ENCODE results near the gene HPCAL1. TPM values are rescaled to one million over a fixed set of nuclear protein-coding genes. Genes with fewer than 3 reads are reported as not detected.

HPCAL1 gene
- total RNA-seq, 4 donors from 2014 or later, result 29.0 to 56.7 (median 34.5) TPM

DNA sequence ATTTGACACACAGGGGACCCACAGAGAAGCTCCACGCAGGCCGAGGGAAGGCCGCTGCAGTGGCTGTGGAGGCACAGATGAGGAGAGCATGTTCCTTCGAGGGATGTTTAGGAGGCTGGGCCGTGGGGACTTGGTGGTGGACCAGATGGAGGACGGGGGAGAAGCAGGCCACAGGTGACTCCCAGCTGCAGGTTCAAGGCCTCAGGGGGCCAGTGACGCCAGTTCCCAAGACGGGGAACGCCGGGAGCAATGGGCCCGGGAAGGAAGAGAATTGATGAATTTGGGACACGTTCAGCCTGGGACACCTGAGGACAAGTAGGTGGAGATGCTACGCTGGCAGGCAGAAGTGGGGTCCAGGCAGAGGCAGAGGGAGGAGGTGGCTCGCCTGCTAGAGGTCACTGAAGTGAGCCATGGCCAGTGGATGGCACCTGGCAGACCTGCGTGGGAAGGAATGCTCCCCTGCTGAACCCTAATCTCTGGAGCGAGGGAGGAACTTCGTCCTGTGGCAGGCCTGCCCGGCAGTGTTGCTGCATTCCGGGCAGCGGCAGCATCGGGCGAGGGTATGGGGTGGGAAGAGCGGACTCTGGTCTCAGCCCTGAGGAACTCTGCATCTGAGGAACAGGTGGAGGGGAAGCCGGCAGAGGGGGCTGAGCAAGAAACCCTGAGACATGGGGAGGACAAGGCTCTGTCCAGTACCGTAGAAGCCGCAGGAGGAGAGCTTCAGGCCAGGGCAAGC lies 25.2 kb upstream of the HPCAL1 start:
- no peak for DNase-seq (ENCODE audit: low spot score in 2 of 2)
- Histone ChIP-seq H3K36me3 (no peaks in the 10 kb centered on the region), H3K27ac (peak overlapping the region in 3 of 4 donors; percentile 67 to 88 (median 74)), H3K27me3 (no peaks in the 10 kb centered on the region), H3K4me1 (peaks cover 0 to 17% (median 16%) of the 10 kb centered on the region in 4 donors), H3K9me3 (no peaks in the 10 kb centered on the region), H3K4me3 (no peak overlapping the region)
- 71 to 75% methylated on average over 22 to 26 of the region's 26 CpGs for WGBS, 2 donors
- TF ChIP-seq POLR2A (IDR thresholded peaks at IDR 0.05) (no peak), EP300 (IDR thresholded peaks at IDR 0.05) (no peak)
- TF ChIP-seq, protein P1, sequence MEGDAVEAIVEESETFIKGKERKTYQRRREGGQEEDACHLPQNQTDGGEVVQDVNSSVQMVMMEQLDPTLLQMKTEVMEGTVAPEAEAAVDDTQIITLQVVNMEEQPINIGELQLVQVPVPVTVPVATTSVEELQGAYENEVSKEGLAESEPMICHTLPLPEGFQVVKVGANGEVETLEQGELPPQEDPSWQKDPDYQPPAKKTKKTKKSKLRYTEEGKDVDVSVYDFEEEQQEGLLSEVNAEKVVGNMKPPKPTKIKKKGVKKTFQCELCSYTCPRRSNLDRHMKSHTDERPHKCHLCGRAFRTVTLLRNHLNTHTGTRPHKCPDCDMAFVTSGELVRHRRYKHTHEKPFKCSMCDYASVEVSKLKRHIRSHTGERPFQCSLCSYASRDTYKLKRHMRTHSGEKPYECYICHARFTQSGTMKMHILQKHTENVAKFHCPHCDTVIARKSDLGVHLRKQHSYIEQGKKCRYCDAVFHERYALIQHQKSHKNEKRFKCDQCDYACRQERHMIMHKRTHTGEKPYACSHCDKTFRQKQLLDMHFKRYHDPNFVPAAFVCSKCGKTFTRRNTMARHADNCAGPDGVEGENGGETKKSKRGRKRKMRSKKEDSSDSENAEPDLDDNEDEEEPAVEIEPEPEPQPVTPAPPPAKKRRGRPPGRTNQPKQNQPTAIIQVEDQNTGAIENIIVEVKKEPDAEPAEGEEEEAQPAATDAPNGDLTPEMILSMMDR (IDR thresholded peaks at IDR 0.05), result no peak

DNA sequence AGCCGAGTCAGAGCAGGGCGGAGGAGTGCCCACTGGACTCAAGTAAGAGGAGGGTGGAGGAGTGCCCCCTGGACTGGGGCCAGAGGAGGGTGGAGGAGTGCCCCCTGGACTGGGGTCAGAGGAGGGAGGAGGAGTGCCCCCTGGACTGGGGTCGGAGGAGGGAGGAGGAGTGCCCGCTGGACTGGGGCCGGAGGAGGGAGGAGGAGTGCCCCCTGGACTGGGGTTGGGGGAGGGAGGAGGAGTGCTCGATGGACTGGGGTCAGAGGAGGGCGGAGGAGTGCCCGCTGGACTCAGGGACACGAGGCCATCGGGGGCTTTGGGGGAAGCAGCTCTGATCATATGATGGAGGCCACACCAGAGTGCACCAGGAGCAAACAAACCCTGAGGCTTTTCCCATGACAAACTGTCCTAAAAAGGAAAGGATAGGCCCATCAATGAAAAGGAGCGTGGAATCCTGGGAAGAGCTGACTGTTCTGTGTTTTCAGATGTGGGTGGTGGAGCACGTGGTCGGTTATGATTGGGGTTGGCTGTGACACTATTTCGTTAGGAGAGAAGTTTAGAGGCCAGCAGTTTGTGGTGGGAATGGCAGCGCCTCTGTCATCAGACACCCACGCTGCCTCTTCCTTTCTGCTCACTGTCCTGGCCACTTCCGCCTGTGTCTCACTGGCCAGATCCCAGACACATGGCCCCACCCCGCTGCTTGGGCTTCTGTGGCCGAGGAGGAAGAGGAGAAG lies 24.5 kb upstream of the HPCAL1 start:
- peak; percentile 44 to 55 for DNase-seq (ENCODE audit: low spot score in 2 of 2)
- 33 to 34% methylated on average over 19 of the region's 19 CpGs for WGBS, 2 donors
- H3K9me3 ChIP-seq, result no peaks in the 10 kb centered on the region
- peak overlapping the region; percentile 51 to 88 (median 70) for H3K27ac ChIP-seq
- H3K4me1 ChIP-seq, result peaks cover 0 to 23% (median 22%) of the 10 kb centered on the region in 4 donors
- peak in 1 of 2 donors; percentile 19 for TF ChIP-seq POLR2A (IDR thresholded peaks at IDR 0.05)
- TF ChIP-seq, protein P1 (IDR thresholded peaks at IDR 0.05), result no peak
- TF ChIP-seq EP300 (IDR thresholded peaks at IDR 0.05), result peak; percentile 41 to 82
- no peaks in the 10 kb centered on the region for H3K27me3 ChIP-seq
- no peak overlapping the region for H3K4me3 ChIP-seq
- H3K36me3 ChIP-seq, result no peaks in the 10 kb centered on the region

DNA sequence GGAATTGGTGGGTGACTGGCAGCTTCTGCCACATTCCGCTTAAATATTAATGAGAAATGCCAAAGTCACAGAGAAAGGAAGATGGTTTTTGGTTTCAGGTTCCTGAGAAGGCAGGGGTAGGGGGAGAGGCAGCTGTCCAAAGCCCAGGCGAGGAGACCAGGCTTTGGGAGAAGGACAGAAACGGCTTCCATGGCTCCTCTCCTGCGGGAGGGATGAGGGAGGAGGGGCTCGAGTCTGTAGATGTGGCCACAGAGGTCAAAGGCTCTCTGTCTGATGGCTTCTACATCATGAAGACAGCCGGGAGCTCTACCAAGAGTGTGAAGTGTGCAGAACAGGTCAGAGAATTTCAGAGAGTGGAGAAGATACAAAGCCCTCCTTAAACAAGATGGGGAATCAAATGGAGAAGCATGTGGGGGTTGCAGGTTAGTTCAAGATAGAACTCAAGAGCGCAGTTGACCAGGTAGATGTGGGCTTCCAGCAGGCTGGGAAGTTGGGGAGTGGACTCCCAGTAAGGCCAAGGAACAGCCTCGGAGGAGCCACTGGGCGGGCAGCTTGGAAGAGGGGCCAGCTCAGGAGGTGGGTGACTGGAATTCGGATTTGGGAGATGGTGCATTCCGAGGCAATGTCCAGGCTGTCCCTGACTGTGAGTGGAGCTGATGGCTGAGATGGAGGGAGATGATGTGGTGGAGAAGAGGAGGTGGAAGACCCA lies 23.8 kb upstream of the HPCAL1 start:
- TF ChIP-seq, protein P1 (IDR thresholded peaks at IDR 0.05), result no peak
- TF ChIP-seq EP300 (IDR thresholded peaks at IDR 0.05) (no peak), POLR2A (IDR thresholded peaks at IDR 0.05) (no peak)
- Histone ChIP-seq H3K36me3 (no peaks in the 10 kb centered on the region), H3K4me3 (no peak overlapping the region), H3K4me1 (peaks cover 0 to 29% (median 22%) of the 10 kb centered on the region in 4 donors), H3K27ac (peak overlapping the region; percentile 51 to 88 (median 70)), H3K9me3 (no peaks in the 10 kb centered on the region), H3K27me3 (no peaks in the 10 kb centered on the region)
- DNase-seq (ENCODE audit: low spot score in 2 of 2), result no peak
- 62 to 67% methylated on average over 11 of the region's 11 CpGs for WGBS, 2 donors

DNA sequence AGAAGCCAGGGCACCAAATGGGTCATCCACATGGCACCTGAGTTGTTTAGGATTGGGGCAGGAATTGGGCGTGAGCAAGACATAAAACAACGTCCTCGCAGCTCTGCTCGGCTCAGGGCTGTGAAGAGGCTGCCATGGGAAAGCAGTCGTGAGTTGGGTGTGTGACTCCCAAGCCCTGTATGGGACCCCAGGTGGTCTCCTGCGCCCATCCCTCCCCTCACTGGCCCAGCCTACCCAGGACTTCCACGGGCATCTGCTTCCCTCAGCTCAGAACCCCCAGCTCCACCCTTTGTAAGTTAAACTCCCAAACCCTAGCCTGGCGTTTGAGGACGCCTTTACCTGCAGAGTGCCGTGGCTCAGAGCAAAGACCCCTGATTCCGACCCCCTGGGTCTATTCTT lies 23.2 kb upstream of the HPCAL1 start:
- Histone ChIP-seq H3K36me3 (no peaks in the 10 kb centered on the region), H3K4me1 (peaks cover 0 to 35% (median 25%) of the 10 kb centered on the region in 4 donors), H3K4me3 (no peak overlapping the region), H3K27ac (no peak overlapping the region), H3K27me3 (no peaks in the 10 kb centered on the region), H3K9me3 (no peaks in the 10 kb centered on the region)
- DNase-seq (ENCODE audit: low spot score in 2 of 2), result no peak
- TF ChIP-seq POLR2A (IDR thresholded peaks at IDR 0.05), result no peak
- TF ChIP-seq, protein P1 (IDR thresholded peaks at IDR 0.05), result no peak
- TF ChIP-seq EP300 (IDR thresholded peaks at IDR 0.05), result no peak
- 87 to 91% methylated on average over 11 of the region's 11 CpGs for WGBS, 2 donors

All from tibial nerve (tissue), 4 donors.